Measurements from ENCODE around the gene SUPT4H1.

GRCh38 chr17:58362368-58363014 is 10.5 kb upstream of the SUPT4H1 start:
- TF ChIP-seq POLR2A (IDR thresholded peaks at IDR 0.05) (no peak), CTCF (IDR thresholded peaks at IDR 0.05 in 8 of 11, conservative IDR thresholded peaks at IDR 0.05 in 3 of 11) (no peak)

All from spleen (tissue), 7 donors.